Thoracic aorta (tissue), 2 donors: Measurements from ENCODE around the gene MTUS2. TPM values are rescaled to one million over a fixed set of nuclear protein-coding genes. Genes with fewer than 3 reads are reported as not detected.

Experiments used
- ATAC-seq: fragments of 150-250 bp; one replicate; pipeline ENCODE4 v1.8.0; 2017; ENCODE audit warnings: low read depth; ENCODE audit not compliant: insufficient number of reproducible peaks, low FRiP score
- DNase-seq: peaks from one replicate; pipeline ENCODE4 v3.0.0-alpha.2; 2020; ENCODE audit warnings: low spot score
- H3K27ac ChIP-seq, 2 donors: fragments of 200-600 bp; sonication (generic); 1 replicate in 1 of 2; 2 replicates in 1 of 2; pipeline ENCODE4 v1.5.1; 2016; ENCODE audit warnings: mild to moderate bottlenecking in 2 of 2, moderate library complexity in 2 of 2
- H3K27me3 ChIP-seq: fragments of 200-600 bp; sonication (generic); replicated peaks from 2 replicates; pipeline ENCODE4 v1.6.0; 2016; ENCODE audit warnings: mild to moderate bottlenecking; ENCODE audit not compliant: insufficient read depth
- H3K36me3 ChIP-seq: fragments of 200-600 bp; sonication (generic); one replicate; pipeline ENCODE4 v1.5.1; 2016
- H3K4me1 ChIP-seq, 2 donors: fragments of 200-600 bp; sonication (generic); 1 replicate in 1 of 2; 2 replicates in 1 of 2; pipeline versions ENCODE4 v1.5.1 to v1.6.0; 2016; ENCODE audit warnings: low read depth in 2 of 2, mild to moderate bottlenecking in 1 of 2; ENCODE audit not compliant: control insufficient read depth in 1 of 2
- H3K4me3 ChIP-seq: fragments of 200-600 bp; sonication (generic); 2 replicates; pipeline ENCODE4 v1.5.1; 2016; ENCODE audit warnings: mild to moderate bottlenecking
- H3K9me3 ChIP-seq: fragments of 200-600 bp; sonication (generic); 2 replicates; pipeline ENCODE4 v1.5.1; 2016
- total RNA-seq, 2 donors: library from RNA; depleted of rRNA; stranded (reverse); fragments of >200 nt; gene quantifications; one replicate each; pipeline versions ENCODE4 v1.1.0 to v1.2.3, GENCODE V29; 2016
- TF ChIP-seq, protein P1 (sequence below): fragments of 200-600 bp; sonication (generic); IDR thresholded peaks from one replicate; pipeline ENCODE4 v1.5.1; 2019; ENCODE audit warnings: antibody characterized with exemption

The MTUS2 gene
- total RNA-seq, 2 donors from 2014 or later = 14.9 to 26.4 TPM

DNA sequence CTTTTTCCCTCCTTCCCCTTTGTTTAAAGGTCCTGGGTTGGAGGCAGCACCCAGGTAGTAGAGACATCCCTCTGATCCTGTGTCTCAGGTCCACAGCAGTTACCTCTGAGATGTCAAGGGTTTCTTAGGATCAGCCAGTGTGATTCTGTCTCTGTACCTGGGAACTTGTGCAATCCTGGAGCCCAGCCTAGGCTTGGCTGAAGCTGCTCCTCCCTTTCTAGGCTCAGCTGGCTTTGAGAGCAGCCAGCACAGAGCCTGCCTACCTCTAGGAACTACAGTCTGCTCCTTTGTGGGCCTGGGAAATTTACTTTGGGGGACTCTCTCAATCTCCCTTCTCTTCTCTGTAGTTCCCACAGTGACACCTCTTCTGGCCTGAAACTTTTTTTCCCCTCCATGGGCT is 171.6 kb downstream of the MTUS2 start:
- H3K36me3 ChIP-seq = no peaks in the 10 kb centered on the region
- no peak for ATAC-seq
- H3K27me3 ChIP-seq = no peaks in the 10 kb centered on the region
- no peaks in the 10 kb centered on the region for H3K9me3 ChIP-seq
- no peak for DNase-seq
- peaks cover 25 to 52% of the 10 kb centered on the region in 2 donors for H3K4me1 ChIP-seq
- peak overlapping the region; percentile 43 for H3K4me3 ChIP-seq
- peak overlapping the region; percentile 10 to 72 for H3K27ac ChIP-seq
- TF ChIP-seq, protein P1, sequence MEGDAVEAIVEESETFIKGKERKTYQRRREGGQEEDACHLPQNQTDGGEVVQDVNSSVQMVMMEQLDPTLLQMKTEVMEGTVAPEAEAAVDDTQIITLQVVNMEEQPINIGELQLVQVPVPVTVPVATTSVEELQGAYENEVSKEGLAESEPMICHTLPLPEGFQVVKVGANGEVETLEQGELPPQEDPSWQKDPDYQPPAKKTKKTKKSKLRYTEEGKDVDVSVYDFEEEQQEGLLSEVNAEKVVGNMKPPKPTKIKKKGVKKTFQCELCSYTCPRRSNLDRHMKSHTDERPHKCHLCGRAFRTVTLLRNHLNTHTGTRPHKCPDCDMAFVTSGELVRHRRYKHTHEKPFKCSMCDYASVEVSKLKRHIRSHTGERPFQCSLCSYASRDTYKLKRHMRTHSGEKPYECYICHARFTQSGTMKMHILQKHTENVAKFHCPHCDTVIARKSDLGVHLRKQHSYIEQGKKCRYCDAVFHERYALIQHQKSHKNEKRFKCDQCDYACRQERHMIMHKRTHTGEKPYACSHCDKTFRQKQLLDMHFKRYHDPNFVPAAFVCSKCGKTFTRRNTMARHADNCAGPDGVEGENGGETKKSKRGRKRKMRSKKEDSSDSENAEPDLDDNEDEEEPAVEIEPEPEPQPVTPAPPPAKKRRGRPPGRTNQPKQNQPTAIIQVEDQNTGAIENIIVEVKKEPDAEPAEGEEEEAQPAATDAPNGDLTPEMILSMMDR = no peak

- ATAC-seq (no peak), DNase-seq (no peak)
- no peak overlapping the region for H3K4me3 ChIP-seq
- peaks cover 4 to 35% of the 10 kb centered on the region in 2 donors for H3K4me1 ChIP-seq
- H3K27ac ChIP-seq = no peak overlapping the region
- TF ChIP-seq, protein P1 = no peak
- H3K36me3 ChIP-seq = no peaks in the 10 kb centered on the region
- no peaks in the 10 kb centered on the region for H3K27me3 ChIP-seq
- H3K9me3 ChIP-seq = no peaks in the 10 kb centered on the region
Observed at GRCh38 chr13:29000826-29001225, 180.7 kb downstream of the MTUS2 start.

DNA sequence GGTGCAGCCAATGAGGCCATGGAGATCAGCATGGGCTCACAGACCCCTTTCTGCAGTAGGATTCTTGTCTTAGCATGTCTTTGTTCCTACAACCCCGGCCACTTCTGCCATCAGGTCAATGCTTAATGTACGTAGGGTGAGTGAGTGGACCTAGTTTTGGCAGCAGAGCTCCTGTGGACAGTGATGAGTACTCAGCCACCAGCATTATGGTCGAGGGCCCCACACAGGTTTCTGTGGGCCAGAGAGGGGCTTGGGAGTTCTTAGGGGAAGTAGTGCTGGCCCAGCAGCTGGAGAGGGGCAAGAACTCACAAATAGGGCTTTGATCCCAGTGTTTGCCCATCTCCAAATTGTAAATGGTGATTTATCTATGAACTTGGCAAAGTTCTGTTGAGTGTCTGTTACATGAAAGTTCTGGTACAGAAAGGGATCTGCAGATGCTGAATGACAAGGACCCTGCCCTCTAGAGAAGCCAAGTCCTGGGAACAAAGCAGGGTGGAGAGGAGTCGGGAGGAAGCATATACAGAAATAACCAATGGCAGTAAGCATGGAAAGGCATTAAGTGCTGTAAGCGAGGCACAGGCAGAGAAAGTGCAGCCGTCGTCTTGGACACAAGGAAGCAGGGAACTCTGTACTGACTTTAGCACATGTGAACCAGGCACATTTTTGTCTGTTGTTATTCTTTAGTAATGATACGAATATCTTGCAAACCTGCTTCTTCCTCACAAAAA is 185.1 kb downstream of the MTUS2 start:
- Histone ChIP-seq H3K27me3 (no peaks in the 10 kb centered on the region), H3K9me3 (no peaks in the 10 kb centered on the region), H3K4me1 (peaks cover 13 to 45% of the 10 kb centered on the region in 2 donors), H3K36me3 (no peaks in the 10 kb centered on the region), H3K4me3 (peak overlapping the region; percentile 2), H3K27ac (peak overlapping the region in 1 of 2 donors; percentile 22)
- DNase-seq (no peak), ATAC-seq (no peak)
- TF ChIP-seq, protein P1 = no peak

- ATAC-seq (peak; percentile 36), DNase-seq (no peak)
- TF ChIP-seq, protein P1 = no peak
- Histone ChIP-seq H3K4me1 (peaks cover 13 to 45% of the 10 kb centered on the region in 2 donors), H3K9me3 (no peaks in the 10 kb centered on the region), H3K27ac (peak overlapping the region; percentile 22 to 25), H3K4me3 (peak overlapping the region; percentile 2), H3K27me3 (no peaks in the 10 kb centered on the region), H3K36me3 (no peaks in the 10 kb centered on the region)
Observed at GRCh38 chr13:29005763-29006120, 185.6 kb downstream of the MTUS2 start.

DNA sequence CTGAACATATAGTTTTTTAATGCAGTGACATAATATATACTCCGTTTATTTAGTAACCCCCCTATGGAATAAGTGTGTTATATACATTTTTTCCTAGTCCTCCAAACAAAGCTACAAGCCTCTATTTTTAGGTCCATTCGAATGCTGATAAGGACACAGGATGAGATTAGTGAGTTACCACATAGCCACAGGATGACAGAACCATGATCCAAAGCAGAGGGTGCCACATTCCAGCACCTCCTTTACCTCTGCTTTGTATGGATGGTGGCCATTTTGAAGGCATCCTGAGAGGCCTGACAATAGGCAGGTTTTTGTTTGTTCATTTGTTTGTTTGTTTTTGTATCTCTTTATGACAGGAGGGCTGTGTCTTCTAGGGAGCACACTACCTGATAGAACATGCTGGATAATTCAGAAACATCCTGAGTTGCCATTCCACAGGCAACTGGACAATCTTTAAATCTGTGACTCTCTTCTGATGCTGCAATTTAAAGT is 186.3 kb downstream of the MTUS2 start:
- Histone ChIP-seq H3K4me3 (no peak overlapping the region), H3K9me3 (no peaks in the 10 kb centered on the region), H3K4me1 (peaks cover 13 to 45% of the 10 kb centered on the region in 2 donors), H3K27me3 (no peaks in the 10 kb centered on the region), H3K27ac (peak overlapping the region; percentile 22 to 27), H3K36me3 (no peaks in the 10 kb centered on the region)
- DNase-seq (no peak), ATAC-seq (no peak)
- TF ChIP-seq, protein P1 = no peak
